Kidney (tissue), 14 donors: ENCODE results near the gene TYW3. TPM values are rescaled to one million over a fixed set of nuclear protein-coding genes. Genes with fewer than 3 reads are reported as not detected.

Experiments used
- DNase-seq, 5 donors: peaks; one replicate each; pipeline ENCODE4 v3.0.0-alpha.2; 2013 to 2020
- FAIRE-seq: peaks from 2 replicates; lab custom pipeline; 2012; peaks lifted over from hg19 to GRCh38; lab: Jason Lieb, UNC
- H3K27ac ChIP-seq, 2 donors: one replicate each; pipeline ENCODE4 v1.7.0; 2013; ENCODE audit warnings: low read depth in 2 of 2, low read length in 2 of 2, inconsistent platforms in 1 of 2
- H3K27me3 ChIP-seq: one replicate; pipeline ENCODE4 v1.7.1; 2013; ENCODE audit warnings: low read length, inconsistent platforms; ENCODE audit not compliant: control insufficient read depth, insufficient read depth
- H3K36me3 ChIP-seq, 3 donors: one replicate each; pipeline versions ENCODE4 v1.7.0 to v1.7.1; 2013; ENCODE audit warnings: low read length in 3 of 3, control low read depth in 1 of 3, inconsistent platforms in 1 of 3; ENCODE audit not compliant: insufficient read depth in 3 of 3, control insufficient read depth in 2 of 3
- H3K4me1 ChIP-seq, 3 donors: one replicate each; pipeline versions ENCODE4 v1.7.0 to v1.7.1; 2013; ENCODE audit warnings: low read length in 3 of 3, inconsistent platforms in 1 of 3, low read depth in 1 of 3; ENCODE audit not compliant: control insufficient read depth in 2 of 3, insufficient read depth in 2 of 3
- H3K4me3 ChIP-seq, 3 donors: one replicate each; pipeline versions ENCODE4 v1.7.0 to v1.8.1; 2013; ENCODE audit warnings: low read length in 3 of 3, control low read depth in 1 of 3, inconsistent platforms in 1 of 3
- H3K9ac ChIP-seq, 3 donors: one replicate each; pipeline versions ENCODE4 v1.7.0 to v1.7.1; 2013; ENCODE audit warnings: low read length in 3 of 3, control low read depth in 1 of 3, inconsistent platforms in 1 of 3
- H3K9me3 ChIP-seq, 3 donors: one replicate each; pipeline versions ENCODE4 v1.7.0 to v1.7.1; 2013; ENCODE audit warnings: low read length in 3 of 3, control low read depth in 1 of 3, inconsistent platforms in 1 of 3; ENCODE audit not compliant: control insufficient read depth in 2 of 3, insufficient read depth in 1 of 3
- CTCF ChIP-seq: IDR thresholded peaks from 3 replicates; pipeline ENCODE4 v1.5.1; 2012; ENCODE audit warnings: mild to moderate bottlenecking, moderate library complexity, borderline replicate concordance; ENCODE audit not compliant: insufficient read depth; ENCODE audit errors: extremely low read depth
- intact Hi-C: fragments of 100-400 bp; cut with DNase I; formaldehyde crosslinking; loops from one replicate; pipeline ENCODE4 v1.11.1; 2022
- polyA plus RNA-seq: library from polyadenylated mRNA; stranded (reverse); fragments of 350-450 nt; fragmentation: Illumina TruSeq; extraction: RNeasy Lipid Tissue Mini Kit (QIAGEN cat#74804); gene quantifications from one replicate; pipeline ENCODE4 v1.2.3, GENCODE V29; 2014; ENCODE audit warnings: low read depth, low replicate concordance; ENCODE audit not compliant: insufficient read depth
- total RNA-seq: library from RNA; stranded (reverse); fragmentation: NEBNext Ultra II Directional; extraction: Animal tissue kit (Norgen Biotek cat#: 25700); gene quantifications from one replicate; pipeline ENCODE4 v1.2.1, GENCODE V29; 2021
- donor health status: control.
- donor health status: control.
- donor health status: control.
- donor health status: control.
- donor health status: control.
- donor health status: DM: yes; HTN: yes; CAD: no.
- donor health status: Normal renal cell carcinoma (clear cell type).

The TYW3 gene
- total and polyA plus RNA-seq, 2 donors from 2014 or later: 17.1 to 22.1 TPM

- H3K36me3 ChIP-seq: no peaks in the 10 kb centered on the region
- no peak for TF ChIP-seq CTCF
- H3K27me3 ChIP-seq: no peaks in the 10 kb centered on the region
- DNase-seq (no peak), FAIRE-seq (no peak)
- intact Hi-C loops: no loop called here
- H3K4me3 ChIP-seq: no peak overlapping the region
- H3K27ac ChIP-seq: no peak overlapping the region
- H3K4me1 ChIP-seq: no peaks in the 10 kb centered on the region
- no peak overlapping the region for H3K9ac ChIP-seq
- H3K9me3 ChIP-seq: no peaks in the 10 kb centered on the region
Observed at GRCh38 chr1:74686928-74687327, 46.0 kb upstream of the TYW3 start.

GRCh38 chr1:74689621-74690363 lies 43.2 kb upstream of the TYW3 start:
- no peak overlapping the region for H3K9ac ChIP-seq
- peak in 3 of 5 donors; percentile 64 to 85 (median 77) for DNase-seq
- FAIRE-seq: peak; percentile 87
- H3K4me3 ChIP-seq: no peak overlapping the region
- H3K4me1 ChIP-seq: no peaks in the 10 kb centered on the region
- intact Hi-C loops: no loop called here
- H3K27ac ChIP-seq: no peak overlapping the region
- H3K27me3 ChIP-seq: no peaks in the 10 kb centered on the region
- H3K9me3 ChIP-seq: no peaks in the 10 kb centered on the region
- TF ChIP-seq CTCF: peak; percentile 87
- no peaks in the 10 kb centered on the region for H3K36me3 ChIP-seq

DNA sequence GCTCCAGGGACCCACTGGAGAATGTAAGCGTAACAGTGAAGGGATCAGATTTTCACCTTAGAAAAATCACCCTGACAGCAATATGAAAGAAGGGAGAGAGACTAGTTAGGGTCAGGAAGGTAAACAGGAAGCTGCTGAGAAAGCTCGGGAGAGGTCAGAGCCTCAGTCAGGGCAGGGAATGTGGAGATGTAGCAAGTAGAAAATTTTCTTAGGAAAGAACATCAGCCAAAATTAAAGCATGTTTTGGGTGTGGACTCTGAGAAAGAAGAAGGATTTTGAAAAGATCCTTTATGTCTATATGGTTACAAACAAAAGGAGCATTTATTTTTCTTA lies 42.6 kb upstream of the TYW3 start:
- Histone ChIP-seq H3K9me3 (no peaks in the 10 kb centered on the region), H3K27me3 (no peaks in the 10 kb centered on the region), H3K4me1 (no peaks in the 10 kb centered on the region), H3K4me3 (no peak overlapping the region), H3K36me3 (no peaks in the 10 kb centered on the region), H3K27ac (no peak overlapping the region), H3K9ac (no peak overlapping the region)
- DNase-seq (no peak), FAIRE-seq (no peak)
- intact Hi-C loops: no loop called here
- TF ChIP-seq CTCF: no peak

- intact Hi-C loops: no loop called here
Observed at GRCh38 chr1:74690909-74691308, 42.0 kb upstream of the TYW3 start.

More at GRCh38 chr1:74690909-74691308, 42.0 kb upstream of the TYW3 start:
- H3K9me3 ChIP-seq: no peaks in the 10 kb centered on the region
- H3K4me1 ChIP-seq: no peaks in the 10 kb centered on the region
- no peaks in the 10 kb centered on the region for H3K27me3 ChIP-seq
- no peak overlapping the region for H3K4me3 ChIP-seq
- no peak overlapping the region for H3K27ac ChIP-seq
- H3K9ac ChIP-seq: no peak overlapping the region
- no peak for TF ChIP-seq CTCF
- FAIRE-seq (no peak), DNase-seq (no peak)
- H3K36me3 ChIP-seq: no peaks in the 10 kb centered on the region
